Measurements from ENCODE around the gene NAA80.

DNA sequence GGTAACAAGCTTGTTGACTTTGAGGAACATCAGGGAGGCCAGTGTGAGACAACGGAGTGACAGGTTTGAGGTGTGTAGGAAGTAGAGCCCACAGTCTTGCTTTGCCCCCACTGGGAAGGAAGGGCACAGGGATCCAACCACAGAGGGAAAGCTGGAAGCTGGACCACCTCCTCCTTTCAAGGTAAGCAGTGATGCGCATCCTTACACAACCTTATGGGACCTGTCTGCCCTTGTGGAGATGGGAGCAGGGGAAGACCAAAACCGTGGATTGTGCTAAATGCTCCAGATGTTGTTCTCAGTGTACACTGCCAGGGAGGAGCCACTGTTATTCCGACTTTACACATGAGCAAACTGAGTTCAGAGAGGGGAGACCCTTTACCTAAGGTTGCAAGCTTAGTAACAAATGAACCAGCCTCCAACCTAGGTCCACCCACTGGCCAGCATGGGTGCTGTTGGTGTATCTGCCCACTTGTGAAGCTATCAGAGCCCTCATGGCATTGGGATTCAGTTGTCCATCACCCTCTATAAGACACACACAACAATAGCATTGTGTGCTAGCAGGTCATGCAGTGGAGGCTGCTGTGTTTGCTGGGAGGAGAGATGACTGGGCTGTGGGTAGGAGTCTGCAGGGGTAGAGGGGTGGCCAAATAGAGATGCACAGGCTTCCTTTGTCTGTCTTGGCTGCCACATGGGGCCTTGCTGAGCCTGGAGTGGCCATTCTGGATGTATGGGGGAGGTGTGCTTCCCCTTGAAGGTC is 20.9 kb downstream of the NAA80 start:
- no peak for TF ChIP-seq POLR2A (IDR thresholded peaks at IDR 0.05; ENCODE audit: low read length)
- no peak for TF ChIP-seq GATA1 (IDR thresholded peaks at IDR 0.05; ENCODE audit: low read depth, low read length)

Measured in erythroblast (primary cell).